Measurements from ENCODE around the gene MATN1. TPM values are rescaled to one million over a fixed set of nuclear protein-coding genes. Genes with fewer than 3 reads are reported as not detected.

MATN1 gene
- total RNA-seq, 2 experiments from 2014 or later, result 0.28 to 0.42 TPM

DNA sequence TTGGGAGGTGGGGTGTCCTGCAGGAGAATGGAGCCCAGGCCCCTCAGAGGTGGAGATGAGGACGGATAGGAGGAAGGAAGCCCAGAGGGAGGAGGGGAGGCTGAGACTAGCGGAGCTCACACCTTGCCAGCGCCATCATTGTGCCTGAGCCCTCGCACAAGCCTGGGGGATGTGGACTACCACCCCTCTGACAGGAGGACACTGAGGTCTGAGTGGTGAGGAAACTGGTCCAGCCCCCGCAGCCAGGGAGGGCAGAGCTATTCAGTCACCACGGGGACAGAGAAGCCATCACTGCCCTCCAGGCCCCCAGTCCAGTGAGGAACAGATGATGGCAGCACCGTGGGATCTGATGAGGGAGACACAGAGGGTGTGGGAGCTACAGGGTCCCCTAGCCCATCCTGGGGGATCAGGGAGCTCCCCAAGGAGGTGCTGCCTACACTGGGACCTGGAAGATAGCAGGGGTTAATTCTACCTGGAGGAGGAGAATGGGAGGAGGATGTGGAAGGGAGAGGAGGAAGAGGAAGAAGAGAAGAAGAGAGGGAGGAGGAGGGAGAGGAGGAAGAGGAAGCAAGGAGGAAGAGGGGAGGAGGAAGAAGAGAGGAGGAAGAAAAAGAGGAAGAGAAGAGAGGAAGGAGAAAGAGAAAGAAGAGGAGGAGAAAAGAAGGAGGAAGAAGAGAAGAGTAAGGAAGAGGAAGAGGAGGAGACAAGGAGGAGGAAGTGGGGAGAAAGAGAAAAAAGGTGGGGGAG, 31.0 kb downstream of the MATN1 start:
- DNase-seq (ENCODE audit: low spot score), result no peak
- ChIA-PET CTCF (ENCODE audit: unreplicated experiment) (no interaction called here), POLR2A (no interaction called here)
- Histone ChIP-seq H3K4me1 (ENCODE audit: insufficient read depth, low read length, poor library complexity, severe bottlenecking) (no peaks in the 10 kb centered on the region), H3K9me2 (ENCODE audit: insufficient read depth, low read length) (no peaks in the 10 kb centered on the region), H3K4me2 (ENCODE audit: low read length) (no peak overlapping the region), H4K20me1 (ENCODE audit: insufficient read depth, low read length) (no peaks in the 10 kb centered on the region), H3K9me3 (ENCODE audit: low read length) (no peaks in the 10 kb centered on the region), H2AFZ (ENCODE audit: low read length) (no peak overlapping the region), H3K27ac (ENCODE audit: low read depth, low read length, poor library complexity, severe bottlenecking) (no peak overlapping the region), H3K36me3 (ENCODE audit: insufficient read depth, low read length) (no peaks in the 10 kb centered on the region), H3K79me2 (ENCODE audit: insufficient read depth, low read depth, low read length) (no peaks in the 10 kb centered on the region), H3K4me3 (ENCODE audit: low read depth, low read length, poor library complexity, severe bottlenecking) (no peak overlapping the region)
- TF ChIP-seq EZH2phosphoT487 (IDR thresholded peaks at IDR 0.05; ENCODE audit: borderline replicate concordance, low read depth, low read length), result no peak
- TF ChIP-seq, protein P1, sequence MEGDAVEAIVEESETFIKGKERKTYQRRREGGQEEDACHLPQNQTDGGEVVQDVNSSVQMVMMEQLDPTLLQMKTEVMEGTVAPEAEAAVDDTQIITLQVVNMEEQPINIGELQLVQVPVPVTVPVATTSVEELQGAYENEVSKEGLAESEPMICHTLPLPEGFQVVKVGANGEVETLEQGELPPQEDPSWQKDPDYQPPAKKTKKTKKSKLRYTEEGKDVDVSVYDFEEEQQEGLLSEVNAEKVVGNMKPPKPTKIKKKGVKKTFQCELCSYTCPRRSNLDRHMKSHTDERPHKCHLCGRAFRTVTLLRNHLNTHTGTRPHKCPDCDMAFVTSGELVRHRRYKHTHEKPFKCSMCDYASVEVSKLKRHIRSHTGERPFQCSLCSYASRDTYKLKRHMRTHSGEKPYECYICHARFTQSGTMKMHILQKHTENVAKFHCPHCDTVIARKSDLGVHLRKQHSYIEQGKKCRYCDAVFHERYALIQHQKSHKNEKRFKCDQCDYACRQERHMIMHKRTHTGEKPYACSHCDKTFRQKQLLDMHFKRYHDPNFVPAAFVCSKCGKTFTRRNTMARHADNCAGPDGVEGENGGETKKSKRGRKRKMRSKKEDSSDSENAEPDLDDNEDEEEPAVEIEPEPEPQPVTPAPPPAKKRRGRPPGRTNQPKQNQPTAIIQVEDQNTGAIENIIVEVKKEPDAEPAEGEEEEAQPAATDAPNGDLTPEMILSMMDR (conservative IDR thresholded peaks at IDR 0.05; ENCODE audit: low read length), result no peak
- BruUV-seq (replicated peaks), result no TSS peak
- intact Hi-C loops (cut with micrococcal nuclease; ENCODE audit: unreplicated experiment), result no loop called here

DNA sequence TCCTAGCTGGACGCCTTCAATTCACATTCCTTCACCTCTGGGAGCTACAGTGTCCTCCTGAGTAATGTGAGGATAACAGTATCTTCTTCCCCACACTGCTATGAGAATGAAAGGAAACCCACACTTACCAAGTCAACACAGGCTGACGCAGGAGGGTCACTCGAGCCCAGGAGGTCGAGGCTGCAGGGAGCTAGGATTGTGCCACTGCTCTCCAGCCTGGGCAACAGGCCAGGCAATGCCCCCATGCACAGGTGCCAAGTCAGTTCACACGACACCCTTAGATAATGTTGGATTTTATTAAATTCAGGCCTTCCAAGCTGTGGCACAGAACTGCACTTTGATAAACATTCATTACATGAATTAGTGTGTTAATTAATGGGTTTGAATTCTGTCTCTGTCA, 31.9 kb downstream of the MATN1 start:
- Histone ChIP-seq H3K79me2 (ENCODE audit: insufficient read depth, low read depth, low read length) (no peaks in the 10 kb centered on the region), H3K4me2 (ENCODE audit: low read length) (no peak overlapping the region), H3K9me3 (ENCODE audit: low read length) (no peaks in the 10 kb centered on the region), H3K4me1 (ENCODE audit: insufficient read depth, low read length, poor library complexity, severe bottlenecking) (no peaks in the 10 kb centered on the region), H3K27ac (ENCODE audit: low read depth, low read length, poor library complexity, severe bottlenecking) (no peak overlapping the region), H3K4me3 (ENCODE audit: low read depth, low read length, poor library complexity, severe bottlenecking) (no peak overlapping the region), H2AFZ (ENCODE audit: low read length) (no peak overlapping the region), H3K36me3 (ENCODE audit: insufficient read depth, low read length) (no peaks in the 10 kb centered on the region), H3K9me2 (ENCODE audit: insufficient read depth, low read length) (no peaks in the 10 kb centered on the region), H4K20me1 (ENCODE audit: insufficient read depth, low read length) (no peaks in the 10 kb centered on the region)
- intact Hi-C loops (cut with micrococcal nuclease; ENCODE audit: unreplicated experiment), result no loop called here
- ChIA-PET POLR2A (no interaction called here), CTCF (ENCODE audit: unreplicated experiment) (no interaction called here)
- no peak for DNase-seq (ENCODE audit: low spot score)
- BruUV-seq (replicated peaks), result no TSS peak
- TF ChIP-seq, protein P1 (conservative IDR thresholded peaks at IDR 0.05; ENCODE audit: low read length), result no peak
- TF ChIP-seq EZH2phosphoT487 (IDR thresholded peaks at IDR 0.05; ENCODE audit: borderline replicate concordance, low read depth, low read length), result no peak

DNA sequence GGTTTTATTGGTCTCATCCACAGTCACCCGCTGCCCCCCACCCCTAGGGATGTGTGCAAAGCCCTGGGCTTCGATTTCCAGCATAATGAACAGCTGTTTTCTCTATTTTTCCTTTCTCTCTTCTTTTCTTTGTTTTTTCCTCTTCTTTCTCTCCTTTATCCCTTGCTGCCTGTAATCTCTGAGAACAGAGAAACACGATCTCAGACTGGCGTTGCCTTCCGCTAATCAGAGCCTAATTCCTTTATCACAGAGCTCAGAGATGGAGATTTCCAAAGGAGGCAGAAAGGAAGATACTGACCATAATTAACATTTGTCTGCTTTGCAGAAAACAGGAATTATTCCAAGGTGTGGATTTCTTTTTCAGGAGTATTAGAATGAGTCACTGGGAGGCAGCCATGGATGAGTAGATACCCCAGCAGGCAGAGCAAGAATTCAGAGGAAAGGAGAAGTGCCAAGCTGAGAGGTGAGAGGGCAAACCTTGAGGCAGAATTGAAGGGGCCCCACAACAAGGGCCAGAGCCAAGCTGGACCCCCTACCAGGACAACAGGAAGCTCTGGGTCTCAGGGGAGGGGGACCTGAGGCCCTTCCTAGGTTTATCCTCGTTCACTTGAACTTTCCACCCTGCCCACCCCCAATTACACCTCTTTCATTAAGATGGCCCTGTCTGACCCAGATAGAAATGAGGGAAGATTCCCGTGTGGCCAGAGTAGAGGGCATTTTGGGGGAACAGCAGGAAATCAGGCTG, 33.3 kb downstream of the MATN1 start:
- Histone ChIP-seq H3K4me1 (ENCODE audit: insufficient read depth, low read length, poor library complexity, severe bottlenecking) (no peaks in the 10 kb centered on the region), H4K20me1 (ENCODE audit: insufficient read depth, low read length) (no peaks in the 10 kb centered on the region), H3K79me2 (ENCODE audit: insufficient read depth, low read depth, low read length) (no peaks in the 10 kb centered on the region), H2AFZ (ENCODE audit: low read length) (no peak overlapping the region), H3K4me2 (ENCODE audit: low read length) (no peak overlapping the region), H3K36me3 (ENCODE audit: insufficient read depth, low read length) (no peaks in the 10 kb centered on the region), H3K9me2 (ENCODE audit: insufficient read depth, low read length) (no peaks in the 10 kb centered on the region), H3K9me3 (ENCODE audit: low read length) (no peaks in the 10 kb centered on the region), H3K4me3 (ENCODE audit: low read depth, low read length, poor library complexity, severe bottlenecking) (no peak overlapping the region), H3K27ac (ENCODE audit: low read depth, low read length, poor library complexity, severe bottlenecking) (no peak overlapping the region)
- ChIA-PET CTCF (ENCODE audit: unreplicated experiment) (no interaction called here), POLR2A (interaction anchor here (0.6 to 0.7 kb wide), 2 partner anchors 878 to 1632 kb away, joined by 3 read pairs; no protein-coding TSS in a partner anchor)
- TF ChIP-seq EZH2phosphoT487 (IDR thresholded peaks at IDR 0.05; ENCODE audit: borderline replicate concordance, low read depth, low read length), result no peak
- TF ChIP-seq, protein P1 (conservative IDR thresholded peaks at IDR 0.05; ENCODE audit: low read length), result no peak
- no TSS peak for BruUV-seq (replicated peaks)
- DNase-seq (ENCODE audit: low spot score), result no peak
- intact Hi-C loops (cut with micrococcal nuclease; ENCODE audit: unreplicated experiment), result no loop called here

Measured in OCI-LY7 (cell line).